ENCODE results near the gene ABLIM2.

The ABLIM2 gene

DNA sequence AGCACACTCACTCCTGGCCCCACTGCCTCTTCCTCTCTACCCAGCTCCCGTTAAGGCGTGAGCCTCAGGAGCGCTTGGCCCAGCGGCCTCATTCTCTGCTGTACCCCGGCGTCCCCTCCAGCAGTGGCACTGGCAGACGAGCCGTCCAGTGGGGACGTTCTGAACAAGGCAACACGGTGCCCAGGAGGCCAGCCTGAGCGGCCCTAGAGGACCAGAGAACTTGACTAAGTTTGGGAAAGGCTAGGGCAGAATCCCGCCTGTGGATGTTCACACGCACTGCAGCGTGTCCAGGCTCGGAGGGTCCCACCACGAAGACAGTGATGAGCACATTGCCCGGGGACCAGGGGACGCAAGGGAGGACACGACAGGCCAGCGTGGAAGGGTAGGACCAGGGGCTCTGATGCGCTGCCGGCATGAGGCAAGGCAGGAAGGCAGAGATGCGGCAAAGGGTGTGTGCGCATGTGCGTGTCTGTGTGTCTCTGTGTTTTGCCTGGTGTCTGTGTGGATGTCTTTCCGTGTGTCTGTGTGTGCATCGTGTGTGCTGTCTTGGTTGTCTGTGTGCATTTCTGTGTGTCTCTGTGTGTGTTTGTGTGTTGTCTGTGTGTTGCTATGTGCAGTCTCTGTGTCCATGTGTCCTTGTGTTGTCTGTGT is 89.4 kb downstream of the ABLIM2 start:
- DNase-seq (ENCODE audit: low read depth) = no peak

GRCh38 chr4:8067945-8068896 is 90.4 kb downstream of the ABLIM2 start:
- no peak for DNase-seq (ENCODE audit: low read depth)

DNA sequence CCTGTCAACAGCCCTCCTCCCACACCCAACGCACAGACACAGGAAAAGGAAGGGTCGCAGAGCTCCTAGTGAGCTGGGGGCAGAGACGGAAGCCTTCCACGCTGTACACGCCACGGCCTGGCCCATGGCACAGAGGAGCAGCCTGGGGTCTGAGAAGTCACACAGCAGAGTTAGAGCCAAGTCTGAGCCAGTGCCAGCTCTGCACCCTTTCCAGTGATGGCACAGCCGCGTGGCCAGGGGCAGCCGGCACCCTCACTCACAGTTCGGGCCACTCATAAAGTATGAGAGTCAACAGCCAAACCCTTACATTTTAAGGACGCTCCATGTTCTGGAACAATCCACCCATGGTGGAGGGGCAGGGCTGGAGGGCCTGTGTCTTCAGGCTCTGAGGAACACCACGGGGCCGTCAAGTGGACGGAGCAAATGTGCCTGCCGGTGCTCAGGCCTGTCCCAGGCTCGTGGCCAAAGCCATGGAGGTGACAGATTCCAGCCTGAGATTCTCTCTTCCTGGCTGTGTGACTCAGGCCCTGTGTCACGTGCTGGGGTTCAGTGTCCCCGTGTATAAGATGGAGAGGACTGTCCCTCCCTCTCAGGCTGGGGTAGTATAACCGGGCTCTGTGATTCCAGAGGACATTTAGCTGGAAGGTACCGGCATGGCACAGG is 91.2 kb downstream of the ABLIM2 start:
- DNase-seq (ENCODE audit: low read depth) = no peak

- DNase-seq (ENCODE audit: low read depth) = no peak
Measured at GRCh38 chr4:8066336-8066931, 92.2 kb downstream of the ABLIM2 start.

DNA sequence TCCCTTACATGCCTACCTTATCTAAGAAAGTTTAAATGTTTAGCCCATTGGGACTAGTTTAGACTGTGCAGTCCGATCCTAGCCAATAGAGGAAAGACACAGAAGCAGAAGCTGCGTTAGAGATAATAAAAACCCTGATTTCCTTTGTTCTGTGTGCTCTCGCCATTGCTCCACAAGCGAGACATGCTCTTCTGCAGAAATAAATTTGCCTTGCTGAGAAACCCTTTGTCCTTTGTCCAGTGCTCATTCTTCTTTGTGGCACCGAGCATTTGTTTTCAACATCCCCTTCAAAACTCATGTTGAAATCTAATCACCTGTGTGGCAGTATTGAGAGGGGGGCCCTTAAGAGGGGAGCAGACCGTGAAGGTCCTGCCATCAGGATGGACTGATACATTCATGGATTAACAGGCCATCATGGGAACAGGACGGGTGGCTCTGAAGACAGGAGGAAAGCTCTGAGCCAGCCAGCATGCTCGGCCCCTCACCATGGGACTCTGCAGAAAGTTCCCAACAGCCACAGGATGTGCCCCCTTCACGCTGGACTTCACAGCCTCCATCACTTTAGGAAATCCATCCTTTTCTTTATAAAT is 94.5 kb downstream of the ABLIM2 start:
- no peak for DNase-seq (ENCODE audit: low read depth)

GRCh38 chr4:8061573-8061972 is 97.0 kb downstream of the ABLIM2 start:
- DNase-seq (ENCODE audit: low read depth) = no peak

DNA sequence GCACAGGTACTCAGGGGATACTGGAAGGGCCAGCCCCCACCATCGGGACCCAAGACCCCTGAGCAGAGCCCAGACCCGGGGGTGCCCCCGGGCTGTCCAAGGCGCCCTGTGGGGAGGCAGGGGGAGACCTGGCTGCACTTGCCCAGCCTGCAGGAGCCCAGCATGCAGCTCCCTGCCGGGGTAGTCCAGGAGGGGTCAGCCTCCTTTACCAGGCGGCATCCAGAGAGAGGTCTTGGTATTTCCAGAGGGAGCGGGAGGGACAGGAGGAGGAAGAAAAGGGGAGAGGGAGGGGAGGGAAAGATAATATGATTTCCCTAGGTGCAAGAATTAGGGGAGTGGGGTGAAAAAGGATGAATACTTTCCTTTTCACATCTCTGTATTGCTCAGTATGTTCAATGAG is 97.5 kb downstream of the ABLIM2 start:
- DNase-seq (ENCODE audit: low read depth) = no peak

DNA sequence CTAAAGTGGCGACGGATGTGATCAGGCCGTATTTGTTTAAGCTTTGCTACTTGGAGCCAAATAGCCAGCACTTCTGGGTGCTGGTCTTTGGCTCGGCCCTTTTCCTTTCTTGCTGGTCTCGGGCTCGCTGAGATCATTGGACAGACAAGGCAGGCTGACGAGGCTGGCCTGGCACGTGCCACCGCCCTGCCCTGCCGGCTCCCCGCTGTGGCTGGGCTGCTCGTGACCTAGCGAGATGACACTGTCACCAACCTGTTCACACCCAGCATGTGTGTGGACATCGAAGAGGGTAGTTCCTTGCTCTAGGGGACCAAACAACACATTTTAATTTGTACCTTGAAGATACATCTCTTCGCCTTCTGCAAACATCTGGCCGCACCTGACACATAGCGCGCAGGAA is 98.0 kb downstream of the ABLIM2 start:
- no peak for DNase-seq (ENCODE audit: low read depth)

DNA sequence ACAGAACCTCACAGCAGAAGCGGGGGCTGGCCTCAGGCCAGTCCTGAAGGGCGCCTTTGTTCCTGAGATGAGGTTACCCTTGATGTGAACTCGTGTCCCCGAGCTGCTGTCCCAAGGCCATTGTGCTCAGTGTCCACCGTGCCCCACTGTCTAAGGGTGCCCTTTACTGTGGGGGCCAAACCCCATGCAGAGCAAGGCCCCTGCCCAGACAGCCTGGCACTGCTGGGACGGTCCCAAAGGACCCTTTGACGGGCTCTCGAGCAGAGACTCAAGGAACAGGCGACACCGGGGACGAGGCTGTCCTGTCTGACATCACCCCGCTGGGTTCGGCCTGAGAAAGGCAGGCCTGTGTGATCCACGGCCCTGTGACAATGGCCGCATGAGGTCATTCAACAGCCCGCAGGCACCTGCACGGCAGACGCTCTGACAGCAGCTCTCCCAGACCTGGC is 100.6 kb downstream of the ABLIM2 start:
- DNase-seq (ENCODE audit: low read depth) = no peak

- DNase-seq (ENCODE audit: low read depth) = no peak
Measured at GRCh38 chr4:8055206-8055605, 103.4 kb downstream of the ABLIM2 start.

- DNase-seq (ENCODE audit: low read depth) = no peak
Measured at GRCh38 chr4:8053688-8054449, 104.7 kb downstream of the ABLIM2 start.

DNA sequence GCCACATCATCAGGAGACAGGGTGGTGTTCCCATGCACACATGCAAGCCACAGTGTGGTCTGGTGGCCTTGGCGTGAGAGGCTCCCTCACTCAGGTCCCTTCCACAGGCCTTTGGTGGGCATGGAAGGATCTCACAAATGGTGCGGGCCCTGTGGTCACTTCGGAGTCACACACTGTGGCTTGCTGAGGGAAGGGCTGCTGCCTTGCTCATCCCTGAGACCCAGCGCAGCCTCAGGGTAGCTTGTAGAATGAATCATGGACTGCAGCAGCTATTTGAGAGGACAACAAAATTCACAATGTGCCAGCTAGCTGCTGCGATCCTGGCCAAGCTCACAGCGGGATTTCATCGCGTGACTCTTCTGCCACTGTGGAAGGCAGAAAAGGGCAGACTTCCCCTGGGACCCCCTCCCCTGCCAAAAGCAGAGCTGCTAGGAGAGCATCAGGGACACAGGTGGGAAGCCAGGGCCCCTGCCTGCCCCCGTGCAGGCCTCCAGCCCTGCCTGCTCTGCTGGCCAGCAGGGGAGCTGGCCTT is 106.4 kb downstream of the ABLIM2 start:
- DNase-seq (ENCODE audit: low read depth) = no peak

GRCh38 chr4:8051644-8052043 is 107.0 kb downstream of the ABLIM2 start:
- DNase-seq (ENCODE audit: low read depth) = no peak

- DNase-seq (ENCODE audit: low read depth) = no peak
Measured at GRCh38 chr4:8050555-8051206, 107.9 kb downstream of the ABLIM2 start.

- DNase-seq (ENCODE audit: low read depth) = no peak
Measured at GRCh38 chr4:8050180-8050554, 108.4 kb downstream of the ABLIM2 start.

DNA sequence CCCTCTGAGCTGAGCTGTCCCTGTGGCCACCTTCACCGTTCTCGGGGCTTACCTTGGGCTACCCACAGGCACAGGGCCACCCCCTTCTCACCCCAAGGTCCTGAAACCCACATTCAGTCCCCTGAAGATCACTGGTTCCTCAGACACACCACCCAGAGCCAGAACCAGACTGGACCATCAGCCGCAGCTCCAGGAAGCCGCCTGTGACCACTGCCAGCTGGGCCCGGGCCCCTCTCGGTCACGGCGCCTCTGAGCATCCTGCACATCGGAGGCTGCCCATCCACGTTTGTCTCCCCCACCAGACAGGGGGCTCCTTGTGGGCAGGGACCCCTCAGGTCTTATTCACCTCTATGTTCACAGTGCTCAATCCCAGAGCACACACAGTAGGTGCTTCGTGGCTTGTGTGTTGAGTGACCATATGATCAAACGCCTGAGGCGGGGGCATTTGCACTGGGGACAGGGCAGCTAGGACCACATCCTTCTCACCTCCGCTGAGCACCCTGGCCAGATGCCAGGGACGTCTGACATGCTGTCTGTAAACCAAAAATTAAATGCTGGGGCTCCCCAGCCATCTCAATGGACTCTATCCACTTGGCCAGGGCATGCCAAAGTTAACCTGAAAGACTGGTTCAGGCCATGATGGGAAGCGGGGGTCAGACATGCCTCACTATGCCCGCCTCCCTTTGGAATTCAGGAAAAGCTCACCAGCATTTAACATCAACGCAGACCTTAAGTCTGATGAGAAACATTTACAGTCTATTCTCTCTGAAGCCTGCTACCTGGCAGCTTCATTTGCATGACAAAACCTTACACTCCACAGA is 109.5 kb downstream of the ABLIM2 start:
- DNase-seq (ENCODE audit: low read depth) = no peak

DNA sequence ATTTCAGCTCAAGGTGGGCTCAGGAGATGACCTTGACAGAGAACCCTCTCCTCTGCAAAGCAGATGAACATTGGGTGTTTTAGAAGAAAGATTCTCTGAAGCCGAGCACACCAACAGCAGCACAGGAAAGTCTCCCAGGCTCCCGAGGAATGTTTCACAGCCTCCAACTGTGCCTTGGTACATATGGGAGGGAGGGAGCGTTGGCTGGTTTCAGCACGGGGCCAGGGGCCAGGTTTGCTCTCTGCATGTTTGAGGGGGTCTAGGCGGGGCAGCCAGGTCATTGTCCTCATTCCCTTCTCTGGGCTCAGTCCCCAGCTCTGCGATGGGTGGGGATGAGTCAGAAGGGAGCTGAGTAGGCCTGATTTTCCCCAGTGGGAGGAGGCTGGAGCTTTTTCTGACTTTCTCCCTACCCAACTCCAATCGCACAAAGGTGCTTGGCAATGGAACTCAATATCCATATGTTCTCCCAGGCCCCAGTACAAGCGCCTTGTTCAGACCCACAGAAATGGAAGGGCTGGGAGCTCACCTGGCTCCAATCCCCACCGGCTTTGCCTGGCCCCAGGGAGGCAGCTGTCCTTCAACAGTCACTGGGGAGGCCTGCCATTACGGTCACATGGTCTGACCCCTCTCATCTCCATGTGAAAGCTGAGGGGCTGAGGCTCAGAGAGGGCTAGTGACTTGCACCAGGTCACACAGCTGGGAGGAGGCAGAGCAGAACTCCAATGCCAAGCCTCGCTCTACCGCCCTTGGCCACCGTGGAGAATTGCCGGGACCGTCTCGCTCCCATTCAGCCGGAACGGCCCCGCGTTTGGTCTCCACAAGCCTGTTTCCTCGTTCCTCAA is 110.6 kb downstream of the ABLIM2 start:
- no peak for DNase-seq (ENCODE audit: low read depth)

DNA sequence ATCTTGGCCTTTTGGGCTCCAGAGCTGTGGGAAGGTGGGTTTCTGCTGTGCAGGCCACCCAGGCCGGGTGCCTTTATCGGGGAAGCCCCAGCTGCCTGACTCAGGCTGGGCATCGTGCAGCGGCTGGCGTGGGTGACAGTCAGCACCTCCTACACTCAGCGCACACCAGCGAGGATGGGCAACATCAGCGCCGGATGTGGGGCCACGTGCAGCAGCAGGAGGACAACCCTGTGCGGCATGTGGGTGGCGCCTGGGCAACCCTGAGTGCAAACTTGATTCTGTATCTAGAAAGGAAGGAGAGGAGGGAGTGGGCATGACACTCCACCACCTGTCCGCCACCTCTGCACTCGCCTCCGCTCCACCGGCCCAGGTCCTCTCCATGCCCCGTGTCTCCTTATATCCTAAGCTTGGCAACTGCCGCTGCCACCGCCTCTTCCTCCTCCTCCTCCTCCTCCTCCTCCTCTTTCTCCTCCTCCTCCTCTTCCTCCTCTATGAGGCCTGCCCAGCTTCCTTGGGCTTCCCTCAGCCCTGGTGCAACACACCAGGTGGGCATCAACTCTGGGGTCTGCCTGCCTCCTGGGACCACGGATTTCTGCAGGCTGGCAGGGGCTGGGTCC is 111.6 kb downstream of the ABLIM2 start:
- no peak for DNase-seq (ENCODE audit: low read depth)
